H9 (cell line): ENCODE measurements around the gene MAP2K7. TPM values are rescaled to one million over a fixed set of nuclear protein-coding genes. Genes with fewer than 3 reads are reported as not detected.

ENCODE experiments used
- DNase-seq: peaks from one replicate; pipeline ENCODE4 v3.0.0-alpha.2; 2017
- H2AFZ ChIP-seq: one replicate; pipeline ENCODE4 v1.6.1; 2013; ENCODE audit warnings: mild to moderate bottlenecking, low read length, control low read depth, moderate library complexity
- H2AK5ac ChIP-seq: 2 replicates; pipeline ENCODE4 v1.6.1; 2013; ENCODE audit warnings: low read length, control low read depth, mixed read lengths; ENCODE audit not compliant: insufficient read length
- H2BK120ac ChIP-seq: one replicate; pipeline ENCODE4 v1.6.1; 2013; ENCODE audit warnings: low read depth, mild to moderate bottlenecking, low read length, control low read depth, inconsistent platforms; ENCODE audit not compliant: poor library complexity, severe bottlenecking
- H2BK12ac ChIP-seq: 2 replicates; pipeline ENCODE4 v1.6.1; 2013; ENCODE audit warnings: low read length, control low read depth, mixed read lengths, low read depth; ENCODE audit not compliant: insufficient read length
- H2BK15ac ChIP-seq: 2 replicates; pipeline ENCODE4 v1.6.1; 2013; ENCODE audit warnings: low read depth, low read length, control low read depth
- H2BK20ac ChIP-seq: one replicate; pipeline ENCODE4 v1.6.1; 2013; ENCODE audit warnings: low read depth, mild to moderate bottlenecking, low read length, control low read depth, inconsistent platforms; ENCODE audit not compliant: poor library complexity, severe bottlenecking
- H2BK5ac ChIP-seq: 2 replicates; pipeline ENCODE4 v1.6.1; 2013; ENCODE audit warnings: low read length, control low read depth, mixed read lengths; ENCODE audit not compliant: insufficient read length
- H3K14ac ChIP-seq: 2 replicates; pipeline ENCODE4 v1.6.1; 2013; ENCODE audit warnings: low read length, control low read depth; ENCODE audit not compliant: insufficient read depth
- H3K18ac ChIP-seq: 2 replicates; pipeline ENCODE4 v1.6.1; 2013; ENCODE audit warnings: low read depth, mild to moderate bottlenecking, mixed read lengths, low read length, control low read depth; ENCODE audit not compliant: insufficient read length
- H3K23ac ChIP-seq: 2 replicates; pipeline ENCODE4 v1.6.1; 2013; ENCODE audit warnings: low read length, control low read depth, mixed read lengths, low read depth; ENCODE audit not compliant: insufficient read length
- H3K23me2 ChIP-seq: 2 replicates; pipeline ENCODE4 v1.6.1; 2013; ENCODE audit warnings: low read depth, mild to moderate bottlenecking, mixed read lengths, low read length, control low read depth; ENCODE audit not compliant: insufficient read length, poor library complexity, severe bottlenecking
- H3K27ac ChIP-seq: 2 replicates; pipeline ENCODE4 v1.5.1; 2013; ENCODE audit warnings: low read length, control low read depth, mixed read lengths, low read depth; ENCODE audit not compliant: insufficient read length
- H3K27me3 ChIP-seq: 2 replicates; pipeline ENCODE4 v1.6.1; 2013; ENCODE audit warnings: low read length, control low read depth, inconsistent platforms; ENCODE audit not compliant: insufficient read depth
- H3K4ac ChIP-seq: 2 replicates; pipeline ENCODE4 v1.6.1; 2013; ENCODE audit warnings: low read depth, mild to moderate bottlenecking, control low read depth, inconsistent platforms, low read length, moderate library complexity
- H3K4me1 ChIP-seq: 2 replicates; pipeline ENCODE4 v1.6.1; 2013; ENCODE audit warnings: low read length, control low read depth, inconsistent platforms; ENCODE audit not compliant: insufficient read depth
- H3K4me2 ChIP-seq: 2 replicates; pipeline ENCODE4 v1.6.1; 2013; ENCODE audit warnings: low read length, control low read depth, mixed read lengths; ENCODE audit not compliant: insufficient read length, insufficient read depth
- H3K56ac ChIP-seq: 2 replicates; pipeline ENCODE4 v1.6.1; 2013; ENCODE audit warnings: low read depth, mild to moderate bottlenecking, mixed read lengths, low read length, control low read depth; ENCODE audit not compliant: insufficient read length
- H3K79me1 ChIP-seq: 2 replicates; pipeline ENCODE4 v1.6.1; 2013; ENCODE audit warnings: low read depth, mild to moderate bottlenecking, moderate library complexity, low read length, control low read depth, inconsistent platforms; ENCODE audit not compliant: insufficient read depth, poor library complexity, severe bottlenecking
- H3K79me2 ChIP-seq: 2 replicates; pipeline ENCODE4 v1.6.1; 2013; ENCODE audit warnings: low read length, control low read depth, inconsistent platforms; ENCODE audit not compliant: insufficient read depth
- H3K9ac ChIP-seq: 2 replicates; pipeline ENCODE4 v1.6.1; 2013; ENCODE audit warnings: low read length, control low read depth, mixed read lengths; ENCODE audit not compliant: insufficient read length; ENCODE audit errors: extremely low read depth
- H3K9me3 ChIP-seq: one replicate; pipeline ENCODE4 v1.6.1; 2013; ENCODE audit warnings: low read depth, low read length, inconsistent platforms; ENCODE audit not compliant: control insufficient read depth
- H3T11ph ChIP-seq: one replicate; pipeline ENCODE4 v1.6.1; 2013; ENCODE audit warnings: mild to moderate bottlenecking, low read length, control low read depth, inconsistent platforms
- H4K20me1 ChIP-seq: one replicate; pipeline ENCODE4 v1.6.1; 2013; ENCODE audit not compliant: control insufficient read depth, insufficient read length, insufficient read depth
- H4K5ac ChIP-seq: 2 replicates; pipeline ENCODE4 v1.6.1; 2013; ENCODE audit warnings: low read depth, mild to moderate bottlenecking, mixed read lengths, low read length, control low read depth; ENCODE audit not compliant: insufficient read length
- H4K8ac ChIP-seq: replicated peaks from 2 replicates; pipeline ENCODE4 v1.6.1; 2013; ENCODE audit warnings: low read length, control low read depth, mixed read lengths, low read depth; ENCODE audit not compliant: insufficient read length
- H4K91ac ChIP-seq: 2 replicates; pipeline ENCODE4 v1.6.1; 2013; ENCODE audit warnings: low read depth, mild to moderate bottlenecking, moderate library complexity, mixed read lengths, low read length, control low read depth; ENCODE audit not compliant: insufficient read length
- H3K27ac Mint-ChIP-seq, 3 experiments: 2 replicates in 2 of 3; 3 replicates in 1 of 3; pipeline ENCODE4 v1.8.0; 2020 to 2021; ENCODE audit warnings: mixed read lengths in 3 of 3, mild to moderate bottlenecking in 1 of 3, moderate library complexity in 1 of 3
- H3K27me3 Mint-ChIP-seq: 2 replicates; pipeline ENCODE4 v1.8.0; 2021; ENCODE audit warnings: low read depth, mild to moderate bottlenecking, moderate library complexity, mixed read lengths
- H3K36me3 Mint-ChIP-seq, 3 experiments: 2 replicates in 2 of 3; 3 replicates in 1 of 3; pipeline ENCODE4 v1.8.0; 2020 to 2021; ENCODE audit warnings: low read depth in 3 of 3, mixed read lengths in 3 of 3; ENCODE audit not compliant: insufficient read depth in 1 of 3
- H3K4me1 Mint-ChIP-seq, 2 experiments: 2 replicates each; pipeline ENCODE4 v1.8.0; 2020; ENCODE audit warnings: mixed read lengths in 2 of 2
- H3K4me3 Mint-ChIP-seq, 2 experiments: 2 replicates in 1 of 2; 3 replicates in 1 of 2; pipeline ENCODE4 v1.8.0; 2020 to 2021; ENCODE audit warnings: mild to moderate bottlenecking in 2 of 2, mixed read lengths in 2 of 2, moderate library complexity in 1 of 2
- H3K9me3 Mint-ChIP-seq, 2 experiments: 2 replicates in 1 of 2; 3 replicates in 1 of 2; pipeline ENCODE4 v1.8.0; 2020; ENCODE audit warnings: mild to moderate bottlenecking in 2 of 2, mixed read lengths in 2 of 2, moderate library complexity in 1 of 2
- CTCF ChIP-seq: fragments of 200-600 bp; sonication (generic); conservative IDR thresholded peaks from 3 replicates; pipeline ENCODE4 v1.8.0; 2021; ENCODE audit warnings: antibody characterized with exemption, mild to moderate bottlenecking
- WGBS: extraction: QIAGEN DNeasy Blood & Tissue Kit; methylation state at CpG from one replicate; pipeline ENCODE4 v1.1.7; 2013; ENCODE audit warnings: missing lambda C conversion rate, low lambda C conversion rate, mixed read lengths; ENCODE audit not compliant: insufficient read length; ENCODE audit errors: extremely low coverage; 5-methylcytosine and 5-hydroxymethylcytosine counted together
- total RNA-seq: library from RNA; stranded (reverse); gene quantifications from 2 replicates; pipeline ENCODE4 v1.2.1, GENCODE V29; 2021

MAP2K7 gene
- total RNA-seq, 1 experiment from 2014 or later = 48.1 TPM

DNA sequence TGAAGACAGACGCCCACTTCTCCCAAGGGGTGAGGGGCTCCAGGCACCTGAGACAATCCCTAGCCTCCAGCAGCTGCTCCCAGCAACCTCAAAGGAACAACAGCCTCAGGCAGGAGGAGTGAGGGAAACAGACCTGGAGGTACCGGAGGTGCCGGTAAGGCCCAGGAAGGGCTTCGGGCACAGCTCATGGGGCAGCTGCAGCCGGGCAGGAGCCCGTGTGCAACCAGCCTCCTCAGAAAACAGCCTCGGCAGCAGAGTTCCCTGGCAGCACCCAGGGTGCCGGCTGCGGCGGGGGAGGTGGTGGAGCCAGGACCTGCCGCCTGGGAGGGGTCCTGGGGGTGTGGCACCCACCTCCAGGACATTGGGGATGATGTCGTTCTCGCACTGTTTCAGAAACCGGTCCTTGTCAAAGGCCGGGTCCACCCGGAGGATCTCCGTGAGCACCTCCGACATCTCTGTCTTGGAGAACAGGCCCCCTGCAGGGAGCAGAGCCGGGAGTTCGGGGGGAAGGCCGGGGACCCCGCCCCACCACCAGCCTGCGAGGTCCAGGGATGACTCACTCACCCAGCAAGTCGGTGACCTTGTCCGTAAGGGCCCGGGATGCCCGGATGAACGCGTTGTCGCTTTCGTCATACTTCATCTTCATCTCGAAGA lies 28.7 kb downstream of the MAP2K7 start:
- Histone ChIP-seq H4K5ac (no peak overlapping the region), H3T11ph (no peak overlapping the region), H2BK120ac (no peak overlapping the region), H3K18ac (no peak overlapping the region), H3K23ac (no peak overlapping the region), H3K9me3 (no peaks in the 10 kb centered on the region), H2BK5ac (no peak overlapping the region), H2BK12ac (no peak overlapping the region), H2BK15ac (no peak overlapping the region), H3K4me1 (no peaks in the 10 kb centered on the region), H3K4ac (no peak overlapping the region), H3K27me3 (no peaks in the 10 kb centered on the region), H3K79me1 (no peaks in the 10 kb centered on the region), H2BK20ac (no peak overlapping the region), H4K20me1 (no peaks in the 10 kb centered on the region), H3K4me2 (no peak overlapping the region), H2AFZ (no peak overlapping the region), H3K27ac (no peak overlapping the region), H4K91ac (no peak overlapping the region), H4K8ac (no peak overlapping the region), H2AK5ac (no peak overlapping the region), H3K79me2 (no peaks in the 10 kb centered on the region), H3K9ac (no peak overlapping the region), H3K56ac (no peak overlapping the region), H3K14ac (no peak overlapping the region), H3K23me2 (no peaks in the 10 kb centered on the region)
- no peak for DNase-seq
- no peak for TF ChIP-seq CTCF
- Mint-ChIP-seq H3K4me3 (no peak overlapping the region), H3K9me3 (no peaks in the 10 kb centered on the region), H3K27me3 (no peaks in the 10 kb centered on the region), H3K36me3 (peaks cover 23 to 76% (median 55%) of the 10 kb centered on the region in 3 experiments; a peak in 6 of 7 replicates), H3K4me1 (peaks cover 0 to 4% of the 10 kb centered on the region in 2 experiments; a peak in 1 of 4 replicates), H3K27ac (no peak overlapping the region)
- WGBS = no CpG with 5 or more reads among the region's 32 CpGs
